H1 (cell line): Measurements from ENCODE around the gene RFLNA. TPM values are rescaled to one million over a fixed set of nuclear protein-coding genes. Genes with fewer than 3 reads are reported as not detected.
A peak's percentile ranks its signal among the peaks of the same experiment; 100 is the strongest.

ENCODE experiments used
- CTCF ChIA-PET: fragments of 300-600 bp; sonication (Branson Sonifier 250); formaldehyde crosslinking; loops from one replicate; lab custom pipeline; 2021; ENCODE audit not compliant: partially characterized antibody; lab: Charles Lee
- POLR2A ChIA-PET: fragments of 300-600 bp; sonication (Branson Sonifier 250); formaldehyde crosslinking; loops from one replicate; lab custom pipeline; 2021; ENCODE audit warnings: inconsistent platforms; ENCODE audit not compliant: partially characterized antibody; lab: Charles Lee
- DNase-seq, 2 experiments: peaks; one replicate each; pipeline versions ENCODE4 v3.0.0 to v3.0.0-alpha.2; 2010 to 2022; ENCODE audit warnings: low spot score in 2 of 2, low read depth in 1 of 2, mixed read lengths in 1 of 2
- FAIRE-seq: peaks from 2 replicates; lab custom pipeline; 2011; peaks lifted over from hg19 to GRCh38; lab: Jason Lieb, UNC
- H2AFZ ChIP-seq: 2 replicates; pipeline ENCODE4 v1.8.1; 2012; ENCODE audit warnings: low read length, inconsistent platforms
- H2AK5ac ChIP-seq: 2 replicates; pipeline ENCODE4 v1.6.1; 2013; ENCODE audit warnings: low read depth, low read length
- H2BK120ac ChIP-seq: replicated peaks from 2 replicates; pipeline ENCODE3; 2013; ENCODE audit warnings: low read depth, low read length, inconsistent platforms
- H2BK12ac ChIP-seq: 2 replicates; pipeline ENCODE4 v1.6.1; 2013; ENCODE audit warnings: low read depth, low read length
- H2BK15ac ChIP-seq: 2 replicates; pipeline ENCODE4 v1.6.1; 2013; ENCODE audit warnings: low read length
- H2BK20ac ChIP-seq: 2 replicates; pipeline ENCODE4 v1.6.1; 2013; ENCODE audit warnings: low read length
- H2BK5ac ChIP-seq: 2 replicates; pipeline ENCODE4 v1.6.1; 2013; ENCODE audit warnings: low read depth, low read length
- H3K14ac ChIP-seq: 2 replicates; pipeline ENCODE4 v1.6.1; 2013; ENCODE audit warnings: inconsistent platforms; ENCODE audit not compliant: insufficient read length
- H3K18ac ChIP-seq: 2 replicates; pipeline ENCODE4 v1.6.1; 2013; ENCODE audit warnings: low read length; ENCODE audit errors: extremely low read depth
- H3K23ac ChIP-seq: 2 replicates; pipeline ENCODE4 v1.6.1; 2013; ENCODE audit warnings: inconsistent platforms; ENCODE audit not compliant: insufficient read length
- H3K23me2 ChIP-seq: 2 replicates; pipeline ENCODE4 v1.6.1; 2013; ENCODE audit warnings: low read depth, low read length
- H3K27ac ChIP-seq: 2 replicates; pipeline ENCODE4 v1.6.1; 2011; ENCODE audit warnings: low read depth, low read length, inconsistent platforms
- H3K27me3 ChIP-seq, 4 experiments: replicated peaks in 1 of 4; 1 replicate in 1 of 4; 2 replicates in 3 of 4; pipeline versions ENCODE4 v1.6.1 to v1.8.1; 2011 to 2013; ENCODE audit warnings: low read length in 3 of 4, mild to moderate bottlenecking in 3 of 4, inconsistent platforms in 2 of 4, mixed read lengths in 2 of 4, moderate library complexity in 1 of 4; ENCODE audit not compliant: control insufficient read depth in 3 of 4, insufficient read depth in 3 of 4; ENCODE audit errors: extremely low read depth in 1 of 4
- H3K36me3 ChIP-seq, 4 experiments: 2 replicates each; pipeline versions ENCODE4 v1.6.1 to v1.8.1; 2011 to 2013; ENCODE audit warnings: mild to moderate bottlenecking in 4 of 4, low read length in 3 of 4, moderate library complexity in 2 of 4, control low read depth in 1 of 4, inconsistent platforms in 1 of 4; ENCODE audit not compliant: insufficient read depth in 4 of 4, control insufficient read depth in 2 of 4
- H3K4ac ChIP-seq: replicated peaks from 2 replicates; pipeline ENCODE3; 2013; ENCODE audit warnings: low read length, low read depth, mixed read lengths, inconsistent platforms; ENCODE audit not compliant: insufficient read length
- H3K4me1 ChIP-seq, 4 experiments: replicated peaks in 1 of 4; 1 replicate in 1 of 4; 2 replicates in 3 of 4; pipeline versions ENCODE4 v1.6.1 to v1.8.1; 2011 to 2013; ENCODE audit warnings: low read length in 3 of 4, inconsistent platforms in 2 of 4, mixed read lengths in 1 of 4; ENCODE audit not compliant: insufficient read depth in 4 of 4, control insufficient read depth in 3 of 4
- H3K4me2 ChIP-seq, 2 experiments: 2 replicates each; pipeline versions ENCODE4 v1.6.1 to v1.8.1; 2011 to 2013; ENCODE audit warnings: low read depth in 2 of 2, low read length in 2 of 2, control low read depth in 1 of 2, inconsistent platforms in 1 of 2, mild to moderate bottlenecking in 1 of 2; ENCODE audit not compliant: insufficient read depth in 1 of 2
- H3K4me3 ChIP-seq, 4 experiments: fragments of 200-600, 300-600 bp in 1 of 4; sonication (generic), shearing (Covaris generic), sonication (Bioruptor Twin) in 1 of 4; 2 replicates each; pipeline versions ENCODE4 v1.5.1 to v1.8.1; 2011 to 2016; ENCODE audit warnings: low read length in 4 of 4, low read depth in 3 of 4, control low read depth in 2 of 4, inconsistent platforms in 2 of 4, mild to moderate bottlenecking in 2 of 4, mixed read lengths in 1 of 4, moderate library complexity in 1 of 4; ENCODE audit not compliant: insufficient read depth in 2 of 4; ENCODE audit errors: extremely low read depth in 1 of 4
- H3K56ac ChIP-seq: replicated peaks from 2 replicates; pipeline ENCODE3; 2013; ENCODE audit warnings: low read depth, mild to moderate bottlenecking, mixed read lengths, low read length, inconsistent platforms; ENCODE audit not compliant: insufficient read length
- H3K79me1 ChIP-seq: 2 replicates; pipeline ENCODE4 v1.6.1; 2013; ENCODE audit warnings: low read depth, low read length, control low read depth
- H3K79me2 ChIP-seq, 2 experiments: 2 replicates each; pipeline versions ENCODE4 v1.6.1 to v1.8.1; 2012 to 2013; ENCODE audit warnings: low read length in 2 of 2, mild to moderate bottlenecking in 2 of 2, inconsistent platforms in 1 of 2; ENCODE audit not compliant: insufficient read depth in 2 of 2, control insufficient read depth in 1 of 2
- H3K9ac ChIP-seq, 4 experiments: replicated peaks in 1 of 4; 1 replicate in 1 of 4; 2 replicates in 3 of 4; pipeline versions ENCODE4 v1.6.1 to v1.8.1; 2011 to 2013; ENCODE audit warnings: low read depth in 3 of 4, low read length in 3 of 4, control low read depth in 2 of 4, mild to moderate bottlenecking in 2 of 4, moderate library complexity in 2 of 4, inconsistent platforms in 1 of 4; ENCODE audit errors: extremely low read depth in 1 of 4
- H3K9me3 ChIP-seq, 2 experiments: 2 replicates each; pipeline versions ENCODE4 v1.6.1 to v1.8.1; 2012 to 2013; ENCODE audit warnings: mild to moderate bottlenecking in 2 of 2, moderate library complexity in 2 of 2, control low read depth in 1 of 2, inconsistent platforms in 1 of 2, low read depth in 1 of 2, low read length in 1 of 2, mixed read lengths in 1 of 2; ENCODE audit not compliant: insufficient read depth in 2 of 2
- H4K20me1 ChIP-seq, 2 experiments: replicated peaks in 1 of 2; 2 replicates each; pipeline versions ENCODE3 to v1.8.1; 2011 to 2013; ENCODE audit warnings: inconsistent platforms in 2 of 2, low read length in 2 of 2, mild to moderate bottlenecking in 1 of 2; ENCODE audit not compliant: insufficient read depth in 2 of 2, control insufficient read depth in 1 of 2
- H4K5ac ChIP-seq: 2 replicates; pipeline ENCODE4 v1.6.1; 2013; ENCODE audit warnings: low read length, low read depth, mixed read lengths, inconsistent platforms; ENCODE audit not compliant: insufficient read length
- H4K8ac ChIP-seq: 2 replicates; pipeline ENCODE4 v1.8.0; 2013; ENCODE audit warnings: mild to moderate bottlenecking, moderate library complexity, low read length, inconsistent platforms; ENCODE audit not compliant: insufficient read depth; ENCODE audit errors: extremely low read depth
- H4K91ac ChIP-seq: replicated peaks from 2 replicates; pipeline ENCODE3; 2013; ENCODE audit warnings: low read length, mixed read lengths, inconsistent platforms; ENCODE audit not compliant: insufficient read length
- BCL11A ChIP-seq, 2 experiments: IDR thresholded peaks; one replicate each; pipeline ENCODE4 v1.6.1; 2011; ENCODE audit warnings: low read depth in 2 of 2, low read length in 2 of 2, mild to moderate bottlenecking in 2 of 2
- POLR2AphosphoS5 ChIP-seq: IDR thresholded peaks from 2 replicates; pipeline ENCODE4 v1.6.1; 2011; ENCODE audit warnings: low read depth, low read length
- WGBS, 2 experiments: shearing (Covaris generic) in 1 of 2; methylation state at CpG; one replicate each; pipeline versions ENCODE4 v1.1.6 to v1.1.7; 2013 to 2015; ENCODE audit warnings: low lambda C conversion rate in 2 of 2, mixed read lengths in 2 of 2, inconsistent platforms in 1 of 2, low coverage in 1 of 2, missing lambda C conversion rate in 1 of 2; ENCODE audit not compliant: insufficient replicate concordance in 2 of 2, insufficient coverage in 1 of 2, insufficient read length in 1 of 2; ENCODE audit errors: extremely low coverage in 1 of 2, missing lambda C conversion rate in 1 of 2; 5-methylcytosine and 5-hydroxymethylcytosine counted together
- polyA plus RNA-seq, 7 experiments: library from polyadenylated mRNA; depleted of rRNA in 3 of 7; stranded (reverse) in 5 of 7; unstranded in 2 of 7; fragments of >200 nt in 5 of 7; fragments of 200-250 nt in 2 of 7; gene quantifications; 1 replicate in 5 of 7; 2 replicates in 1 of 7; 4 replicates in 1 of 7; pipeline versions ENCODE4 v1.2.1 to v1.2.3, GENCODE V29; 2011 to 2013; ENCODE audit warnings: missing spikeins in 2 of 7, mixed read lengths in 2 of 7
- total RNA-seq: library from RNA; stranded (reverse); fragmentation: NEBNext Ultra II Directional; extraction: Animal tissue kit (Norgen Biotek cat#: 25700); gene quantifications from 2 replicates; pipeline ENCODE4 v1.2.1, GENCODE V29; 2021

RFLNA gene
- total and polyA plus RNA-seq, 2 of the 8 experiments (the other 6 are each of a cell fraction or from before 2014, with no cell fraction given), result 6.4 to 6.6 TPM

GRCh38 chr12:124323771-124324530 lies 29.1 kb downstream of the RFLNA start:
- peak; percentile 70; the same call in 1 of the 2 replicates for TF ChIP-seq POLR2AphosphoS5
- no peak for TF ChIP-seq BCL11A (IDR thresholded peaks at IDR 0.05; ENCODE audit: low read depth in 2 of 2, low read length in 2 of 2)
- no peak overlapping the region for H2BK15ac ChIP-seq
- POLR2A ChIA-PET, result interaction anchor here (1.0 kb wide), 1 partner anchor 299 kb away, joined by 3 read pairs; no protein-coding TSS in a partner anchor
- H3K18ac ChIP-seq, result no peak overlapping the region
- no peak overlapping the region for H2BK20ac ChIP-seq
- CTCF ChIA-PET, result no interaction called here
- no peak overlapping the region for H3K14ac ChIP-seq
- no peaks in the 10 kb centered on the region; a peak in 1 of 4 replicates for H3K79me2 ChIP-seq
- no peak overlapping the region for H2BK120ac ChIP-seq
- no peaks in the 10 kb centered on the region for H4K20me1 ChIP-seq
- H3K4me1 ChIP-seq, result peaks cover 0 to 6% (median 0%) of the 10 kb centered on the region in 4 experiments; a peak in 4 of 7 replicates
- H3K79me1 ChIP-seq, result no peaks in the 10 kb centered on the region
- no peak overlapping the region for H3K23ac ChIP-seq
- H3K4ac ChIP-seq, result no peak overlapping the region
- no peak overlapping the region for H2AK5ac ChIP-seq
- no peak overlapping the region for H2AFZ ChIP-seq
- DNase-seq (no peak), FAIRE-seq (no peak)
- H2BK12ac ChIP-seq, result no peak overlapping the region
- H2BK5ac ChIP-seq, result no peak overlapping the region
- H4K8ac ChIP-seq, result no peak overlapping the region
- 93% methylated on average over 11 of the region's 11 CpGs; no CpG with 5 or more reads in 1 of the 2 experiments for WGBS, 2 experiments
- no peak overlapping the region for H3K27ac ChIP-seq
- H3K56ac ChIP-seq, result no peak overlapping the region
- no peaks in the 10 kb centered on the region for H3K23me2 ChIP-seq
- H4K91ac ChIP-seq, result no peak overlapping the region
- no peak overlapping the region for H3K4me3 ChIP-seq
- H3K9ac ChIP-seq, result no peak overlapping the region
- H3K4me2 ChIP-seq, result no peak overlapping the region
- no peak overlapping the region for H4K5ac ChIP-seq
- no peaks in the 10 kb centered on the region for H3K27me3 ChIP-seq
- H3K36me3 ChIP-seq, result peaks cover 9 to 29% (median 22%) of the 10 kb centered on the region in 4 experiments; a peak in 7 of 8 replicates
- H3K9me3 ChIP-seq, result peaks cover 16 to 18% of the 10 kb centered on the region in 2 experiments
